ENCODE data around the gene KREMEN1. TPM values are rescaled to one million over a fixed set of nuclear protein-coding genes. Genes with fewer than 3 reads are reported as not detected.

The KREMEN1 gene
- total and polyA plus RNA-seq, 2 experiments from 2014 or later: 1.8 to 3.8 TPM

DNA sequence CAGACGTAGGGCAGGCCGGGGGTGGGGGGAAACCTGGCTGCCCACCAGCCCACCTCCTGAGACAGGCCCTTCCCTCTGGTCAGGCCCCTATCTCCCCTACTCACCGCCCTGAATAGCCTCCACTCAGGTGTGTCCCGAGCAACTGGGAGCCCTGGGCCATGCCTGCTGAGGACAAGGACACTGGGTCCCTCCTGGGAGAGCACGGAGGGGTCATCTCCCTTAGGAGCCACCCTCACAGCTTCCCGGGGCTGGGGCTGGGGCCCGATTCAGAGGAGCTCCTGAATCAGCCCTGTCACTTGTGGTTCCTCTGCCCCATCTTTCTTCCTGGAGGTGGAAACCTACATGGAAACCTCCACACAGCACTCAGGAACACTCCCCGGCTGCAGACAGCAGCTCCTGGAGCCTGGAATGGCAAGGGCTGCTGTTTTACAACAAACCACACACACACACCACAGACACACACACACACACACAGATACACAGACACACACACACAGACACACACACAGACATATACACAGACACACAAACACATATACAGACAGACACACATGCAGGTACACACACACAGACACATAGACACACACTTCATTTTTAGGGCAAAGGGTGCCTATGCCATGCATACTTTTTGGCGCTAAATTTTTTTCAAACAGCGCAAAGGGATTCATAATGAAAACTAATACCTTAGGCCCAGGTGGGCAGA is 123.3 kb downstream of the KREMEN1 start:
- DNase-seq (ENCODE audit: low spot score) (no peak), ATAC-seq (peak; percentile 60)
- Mint-ChIP-seq H3K4me1 (0 out of 3 replicates have a peak, but pooled peaks cover 2% of the 10 kb centered on the region), H3K36me3 (ENCODE audit: low read depth) (peaks cover 3% of the 10 kb centered on the region; the same call in 2 of the 3 replicates), H3K27ac (no peak overlapping the region), H3K27me3 (ENCODE audit: insufficient read depth, low read depth, poor library complexity) (peaks cover 7% of the 10 kb centered on the region), H3K4me3 (no peak overlapping the region), H3K9me3 (peaks cover 5% of the 10 kb centered on the region; the same call in 2 of the 3 replicates)
- H3K4me3 ChIP-seq: no peak overlapping the region
- H3K36me3 ChIP-seq (ENCODE audit: insufficient read depth): no peaks in the 10 kb centered on the region
- TF ChIP-seq, protein P1, sequence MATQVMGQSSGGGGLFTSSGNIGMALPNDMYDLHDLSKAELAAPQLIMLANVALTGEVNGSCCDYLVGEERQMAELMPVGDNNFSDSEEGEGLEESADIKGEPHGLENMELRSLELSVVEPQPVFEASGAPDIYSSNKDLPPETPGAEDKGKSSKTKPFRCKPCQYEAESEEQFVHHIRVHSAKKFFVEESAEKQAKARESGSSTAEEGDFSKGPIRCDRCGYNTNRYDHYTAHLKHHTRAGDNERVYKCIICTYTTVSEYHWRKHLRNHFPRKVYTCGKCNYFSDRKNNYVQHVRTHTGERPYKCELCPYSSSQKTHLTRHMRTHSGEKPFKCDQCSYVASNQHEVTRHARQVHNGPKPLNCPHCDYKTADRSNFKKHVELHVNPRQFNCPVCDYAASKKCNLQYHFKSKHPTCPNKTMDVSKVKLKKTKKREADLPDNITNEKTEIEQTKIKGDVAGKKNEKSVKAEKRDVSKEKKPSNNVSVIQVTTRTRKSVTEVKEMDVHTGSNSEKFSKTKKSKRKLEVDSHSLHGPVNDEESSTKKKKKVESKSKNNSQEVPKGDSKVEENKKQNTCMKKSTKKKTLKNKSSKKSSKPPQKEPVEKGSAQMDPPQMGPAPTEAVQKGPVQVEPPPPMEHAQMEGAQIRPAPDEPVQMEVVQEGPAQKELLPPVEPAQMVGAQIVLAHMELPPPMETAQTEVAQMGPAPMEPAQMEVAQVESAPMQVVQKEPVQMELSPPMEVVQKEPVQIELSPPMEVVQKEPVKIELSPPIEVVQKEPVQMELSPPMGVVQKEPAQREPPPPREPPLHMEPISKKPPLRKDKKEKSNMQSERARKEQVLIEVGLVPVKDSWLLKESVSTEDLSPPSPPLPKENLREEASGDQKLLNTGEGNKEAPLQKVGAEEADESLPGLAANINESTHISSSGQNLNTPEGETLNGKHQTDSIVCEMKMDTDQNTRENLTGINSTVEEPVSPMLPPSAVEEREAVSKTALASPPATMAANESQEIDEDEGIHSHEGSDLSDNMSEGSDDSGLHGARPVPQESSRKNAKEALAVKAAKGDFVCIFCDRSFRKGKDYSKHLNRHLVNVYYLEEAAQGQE (IDR thresholded peaks at IDR 0.05; ENCODE audit: unreplicated experiment): no peak
- TF ChIP-seq STAT1 (IDR thresholded peaks at IDR 0.05; ENCODE audit: unreplicated experiment): no peak
- TF ChIP-seq JUNB (IDR thresholded peaks at IDR 0.05; ENCODE audit: unreplicated experiment): no peak
- TF ChIP-seq ZNF114 (CRISPR knock-in tag; IDR thresholded peaks at IDR 0.05): no peak
- TF ChIP-seq NANOG (IDR thresholded peaks at IDR 0.05; ENCODE audit: borderline replicate concordance): no peak
- TF ChIP-seq EZH2 (IDR thresholded peaks at IDR 0.05; ENCODE audit: low read depth, unreplicated experiment): no peak
- TF ChIP-seq EZH2phosphoT487 (IDR thresholded peaks at IDR 0.05; ENCODE audit: unreplicated experiment): no peak
- no peak for TF ChIP-seq POLR2AphosphoS5 (IDR thresholded peaks at IDR 0.05; ENCODE audit: low read depth)
- TF ChIP-seq, protein P2, sequence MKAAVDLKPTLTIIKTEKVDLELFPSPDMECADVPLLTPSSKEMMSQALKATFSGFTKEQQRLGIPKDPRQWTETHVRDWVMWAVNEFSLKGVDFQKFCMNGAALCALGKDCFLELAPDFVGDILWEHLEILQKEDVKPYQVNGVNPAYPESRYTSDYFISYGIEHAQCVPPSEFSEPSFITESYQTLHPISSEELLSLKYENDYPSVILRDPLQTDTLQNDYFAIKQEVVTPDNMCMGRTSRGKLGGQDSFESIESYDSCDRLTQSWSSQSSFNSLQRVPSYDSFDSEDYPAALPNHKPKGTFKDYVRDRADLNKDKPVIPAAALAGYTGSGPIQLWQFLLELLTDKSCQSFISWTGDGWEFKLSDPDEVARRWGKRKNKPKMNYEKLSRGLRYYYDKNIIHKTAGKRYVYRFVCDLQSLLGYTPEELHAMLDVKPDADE (IDR thresholded peaks at IDR 0.05): no peak
- no peak for TF ChIP-seq ZNF331 (CRISPR knock-in tag; IDR thresholded peaks at IDR 0.05; ENCODE audit: low read depth)
- TF ChIP-seq, protein P3, sequence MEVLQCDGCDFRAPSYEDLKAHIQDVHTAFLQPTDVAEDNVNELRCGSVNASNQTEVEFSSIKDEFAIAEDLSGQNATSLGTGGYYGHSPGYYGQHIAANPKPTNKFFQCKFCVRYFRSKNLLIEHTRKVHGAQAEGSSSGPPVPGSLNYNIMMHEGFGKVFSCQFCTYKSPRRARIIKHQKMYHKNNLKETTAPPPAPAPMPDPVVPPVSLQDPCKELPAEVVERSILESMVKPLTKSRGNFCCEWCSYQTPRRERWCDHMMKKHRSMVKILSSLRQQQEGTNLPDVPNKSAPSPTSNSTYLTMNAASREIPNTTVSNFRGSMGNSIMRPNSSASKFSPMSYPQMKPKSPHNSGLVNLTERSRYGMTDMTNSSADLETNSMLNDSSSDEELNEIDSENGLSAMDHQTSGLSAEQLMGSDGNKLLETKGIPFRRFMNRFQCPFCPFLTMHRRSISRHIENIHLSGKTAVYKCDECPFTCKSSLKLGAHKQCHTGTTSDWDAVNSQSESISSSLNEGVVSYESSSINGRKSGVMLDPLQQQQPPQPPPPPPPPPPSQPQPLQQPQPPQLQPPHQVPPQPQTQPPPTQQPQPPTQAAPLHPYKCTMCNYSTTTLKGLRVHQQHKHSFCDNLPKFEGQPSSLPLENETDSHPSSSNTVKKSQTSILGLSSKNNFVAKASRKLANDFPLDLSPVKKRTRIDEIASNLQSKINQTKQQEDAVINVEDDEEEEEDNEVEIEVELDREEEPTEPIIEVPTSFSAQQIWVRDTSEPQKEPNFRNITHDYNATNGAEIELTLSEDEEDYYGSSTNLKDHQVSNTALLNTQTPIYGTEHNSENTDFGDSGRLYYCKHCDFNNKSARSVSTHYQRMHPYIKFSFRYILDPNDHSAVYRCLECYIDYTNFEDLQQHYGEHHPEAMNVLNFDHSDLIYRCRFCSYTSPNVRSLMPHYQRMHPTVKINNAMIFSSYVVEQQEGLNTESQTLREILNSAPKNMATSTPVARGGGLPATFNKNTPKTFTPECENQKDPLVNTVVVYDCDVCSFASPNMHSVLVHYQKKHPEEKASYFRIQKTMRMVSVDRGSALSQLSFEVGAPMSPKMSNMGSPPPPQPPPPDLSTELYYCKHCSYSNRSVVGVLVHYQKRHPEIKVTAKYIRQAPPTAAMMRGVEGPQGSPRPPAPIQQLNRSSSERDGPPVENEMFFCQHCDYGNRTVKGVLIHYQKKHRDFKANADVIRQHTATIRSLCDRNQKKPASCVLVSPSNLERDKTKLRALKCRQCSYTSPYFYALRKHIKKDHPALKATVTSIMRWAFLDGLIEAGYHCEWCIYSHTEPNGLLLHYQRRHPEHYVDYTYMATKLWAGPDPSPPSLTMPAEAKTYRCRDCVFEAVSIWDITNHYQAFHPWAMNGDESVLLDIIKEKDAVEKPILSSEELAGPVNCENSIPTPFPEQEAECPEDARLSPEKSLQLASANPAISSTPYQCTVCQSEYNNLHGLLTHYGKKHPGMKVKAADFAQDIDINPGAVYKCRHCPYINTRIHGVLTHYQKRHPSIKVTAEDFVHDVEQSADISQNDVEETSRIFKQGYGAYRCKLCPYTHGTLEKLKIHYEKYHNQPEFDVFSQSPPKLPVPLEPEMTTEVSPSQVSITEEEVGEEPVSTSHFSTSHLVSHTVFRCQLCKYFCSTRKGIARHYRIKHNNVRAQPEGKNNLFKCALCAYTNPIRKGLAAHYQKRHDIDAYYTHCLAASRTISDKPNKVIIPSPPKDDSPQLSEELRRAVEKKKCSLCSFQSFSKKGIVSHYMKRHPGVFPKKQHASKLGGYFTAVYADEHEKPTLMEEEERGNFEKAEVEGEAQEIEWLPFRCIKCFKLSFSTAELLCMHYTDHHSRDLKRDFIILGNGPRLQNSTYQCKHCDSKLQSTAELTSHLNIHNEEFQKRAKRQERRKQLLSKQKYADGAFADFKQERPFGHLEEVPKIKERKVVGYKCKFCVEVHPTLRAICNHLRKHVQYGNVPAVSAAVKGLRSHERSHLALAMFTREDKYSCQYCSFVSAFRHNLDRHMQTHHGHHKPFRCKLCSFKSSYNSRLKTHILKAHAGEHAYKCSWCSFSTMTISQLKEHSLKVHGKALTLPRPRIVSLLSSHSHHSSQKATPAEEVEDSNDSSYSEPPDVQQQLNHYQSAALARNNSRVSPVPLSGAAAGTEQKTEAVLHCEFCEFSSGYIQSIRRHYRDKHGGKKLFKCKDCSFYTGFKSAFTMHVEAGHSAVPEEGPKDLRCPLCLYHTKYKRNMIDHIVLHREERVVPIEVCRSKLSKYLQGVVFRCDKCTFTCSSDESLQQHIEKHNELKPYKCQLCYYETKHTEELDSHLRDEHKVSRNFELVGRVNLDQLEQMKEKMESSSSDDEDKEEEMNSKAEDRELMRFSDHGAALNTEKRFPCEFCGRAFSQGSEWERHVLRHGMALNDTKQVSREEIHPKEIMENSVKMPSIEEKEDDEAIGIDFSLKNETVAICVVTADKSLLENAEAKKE (CRISPR knock-in tag; IDR thresholded peaks at IDR 0.05): no peak
- TF ChIP-seq CREB1 (CRISPR knock-in tag; IDR thresholded peaks at IDR 0.05; ENCODE audit: low read depth): no peak
- TF ChIP-seq, protein P4, sequence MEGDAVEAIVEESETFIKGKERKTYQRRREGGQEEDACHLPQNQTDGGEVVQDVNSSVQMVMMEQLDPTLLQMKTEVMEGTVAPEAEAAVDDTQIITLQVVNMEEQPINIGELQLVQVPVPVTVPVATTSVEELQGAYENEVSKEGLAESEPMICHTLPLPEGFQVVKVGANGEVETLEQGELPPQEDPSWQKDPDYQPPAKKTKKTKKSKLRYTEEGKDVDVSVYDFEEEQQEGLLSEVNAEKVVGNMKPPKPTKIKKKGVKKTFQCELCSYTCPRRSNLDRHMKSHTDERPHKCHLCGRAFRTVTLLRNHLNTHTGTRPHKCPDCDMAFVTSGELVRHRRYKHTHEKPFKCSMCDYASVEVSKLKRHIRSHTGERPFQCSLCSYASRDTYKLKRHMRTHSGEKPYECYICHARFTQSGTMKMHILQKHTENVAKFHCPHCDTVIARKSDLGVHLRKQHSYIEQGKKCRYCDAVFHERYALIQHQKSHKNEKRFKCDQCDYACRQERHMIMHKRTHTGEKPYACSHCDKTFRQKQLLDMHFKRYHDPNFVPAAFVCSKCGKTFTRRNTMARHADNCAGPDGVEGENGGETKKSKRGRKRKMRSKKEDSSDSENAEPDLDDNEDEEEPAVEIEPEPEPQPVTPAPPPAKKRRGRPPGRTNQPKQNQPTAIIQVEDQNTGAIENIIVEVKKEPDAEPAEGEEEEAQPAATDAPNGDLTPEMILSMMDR (conservative IDR thresholded peaks at IDR 0.05; ENCODE audit: low read depth in 2 of 2): no peak
- H3K27ac ChIP-seq (ENCODE audit: low read depth): no peak overlapping the region
- no peaks in the 10 kb centered on the region for H3K79me2 ChIP-seq (replicated peaks; ENCODE audit: insufficient read depth)
- no peaks in the 10 kb centered on the region for H3K9me2 ChIP-seq (ENCODE audit: insufficient read depth)
- no peaks in the 10 kb centered on the region for H4K20me1 ChIP-seq (replicated peaks; ENCODE audit: insufficient read depth)
- no peak overlapping the region for H3K4me2 ChIP-seq
- no peak overlapping the region for H2AFZ ChIP-seq
- no peaks in the 10 kb centered on the region for H3K4me1 ChIP-seq (ENCODE audit: insufficient read depth)
- no peaks in the 10 kb centered on the region for H3F3A ChIP-seq (replicated peaks; ENCODE audit: low read depth)
- no peaks in the 10 kb centered on the region for H3K27me3 ChIP-seq (ENCODE audit: insufficient read depth)
